H1 (cell line): ENCODE measurements around the gene RGS6. TPM values are rescaled to one million over a fixed set of nuclear protein-coding genes. Genes with fewer than 3 reads are reported as not detected.

Source experiments
- CTCF ChIA-PET: fragments of 300-600 bp; sonication (Branson Sonifier 250); formaldehyde crosslinking; loops from one replicate; lab custom pipeline; 2021; ENCODE audit not compliant: partially characterized antibody; lab: Charles Lee
- POLR2A ChIA-PET: fragments of 300-600 bp; sonication (Branson Sonifier 250); formaldehyde crosslinking; loops from one replicate; lab custom pipeline; 2021; ENCODE audit warnings: inconsistent platforms; ENCODE audit not compliant: partially characterized antibody; lab: Charles Lee
- DNase-seq, 2 experiments: peaks; one replicate each; pipeline versions ENCODE4 v3.0.0 to v3.0.0-alpha.2; 2010 to 2022; ENCODE audit warnings: low spot score in 2 of 2, low read depth in 1 of 2, mixed read lengths in 1 of 2
- FAIRE-seq: peaks from 2 replicates; lab custom pipeline; 2011; peaks lifted over from hg19 to GRCh38; lab: Jason Lieb, UNC
- H2AFZ ChIP-seq: 2 replicates; pipeline ENCODE4 v1.8.1; 2012; ENCODE audit warnings: low read length, inconsistent platforms
- H2AK5ac ChIP-seq: 2 replicates; pipeline ENCODE4 v1.6.1; 2013; ENCODE audit warnings: low read depth, low read length
- H2BK120ac ChIP-seq: replicated peaks from 2 replicates; pipeline ENCODE3; 2013; ENCODE audit warnings: low read depth, low read length, inconsistent platforms
- H2BK12ac ChIP-seq: 2 replicates; pipeline ENCODE4 v1.6.1; 2013; ENCODE audit warnings: low read depth, low read length
- H2BK15ac ChIP-seq: 2 replicates; pipeline ENCODE4 v1.6.1; 2013; ENCODE audit warnings: low read length
- H2BK20ac ChIP-seq: 2 replicates; pipeline ENCODE4 v1.6.1; 2013; ENCODE audit warnings: low read length
- H2BK5ac ChIP-seq: 2 replicates; pipeline ENCODE4 v1.6.1; 2013; ENCODE audit warnings: low read depth, low read length
- H3K14ac ChIP-seq: 2 replicates; pipeline ENCODE4 v1.6.1; 2013; ENCODE audit warnings: inconsistent platforms; ENCODE audit not compliant: insufficient read length
- H3K18ac ChIP-seq: 2 replicates; pipeline ENCODE4 v1.6.1; 2013; ENCODE audit warnings: low read length; ENCODE audit errors: extremely low read depth
- H3K23ac ChIP-seq: 2 replicates; pipeline ENCODE4 v1.6.1; 2013; ENCODE audit warnings: inconsistent platforms; ENCODE audit not compliant: insufficient read length
- H3K23me2 ChIP-seq: 2 replicates; pipeline ENCODE4 v1.6.1; 2013; ENCODE audit warnings: low read depth, low read length
- H3K27ac ChIP-seq: 2 replicates; pipeline ENCODE4 v1.6.1; 2011; ENCODE audit warnings: low read depth, low read length, inconsistent platforms
- H3K27me3 ChIP-seq, 4 experiments: replicated peaks in 1 of 4; 1 replicate in 1 of 4; 2 replicates in 3 of 4; pipeline versions ENCODE4 v1.6.1 to v1.8.1; 2011 to 2013; ENCODE audit warnings: low read length in 3 of 4, mild to moderate bottlenecking in 3 of 4, inconsistent platforms in 2 of 4, mixed read lengths in 2 of 4, moderate library complexity in 1 of 4; ENCODE audit not compliant: control insufficient read depth in 3 of 4, insufficient read depth in 3 of 4; ENCODE audit errors: extremely low read depth in 1 of 4
- H3K36me3 ChIP-seq, 4 experiments: 2 replicates each; pipeline versions ENCODE4 v1.6.1 to v1.8.1; 2011 to 2013; ENCODE audit warnings: mild to moderate bottlenecking in 4 of 4, low read length in 3 of 4, moderate library complexity in 2 of 4, control low read depth in 1 of 4, inconsistent platforms in 1 of 4; ENCODE audit not compliant: insufficient read depth in 4 of 4, control insufficient read depth in 2 of 4
- H3K4ac ChIP-seq: replicated peaks from 2 replicates; pipeline ENCODE3; 2013; ENCODE audit warnings: low read length, low read depth, mixed read lengths, inconsistent platforms; ENCODE audit not compliant: insufficient read length
- H3K4me1 ChIP-seq, 4 experiments: replicated peaks in 1 of 4; 1 replicate in 1 of 4; 2 replicates in 3 of 4; pipeline versions ENCODE4 v1.6.1 to v1.8.1; 2011 to 2013; ENCODE audit warnings: low read length in 3 of 4, inconsistent platforms in 2 of 4, mixed read lengths in 1 of 4; ENCODE audit not compliant: insufficient read depth in 4 of 4, control insufficient read depth in 3 of 4
- H3K4me2 ChIP-seq, 2 experiments: 2 replicates each; pipeline versions ENCODE4 v1.6.1 to v1.8.1; 2011 to 2013; ENCODE audit warnings: low read depth in 2 of 2, low read length in 2 of 2, control low read depth in 1 of 2, inconsistent platforms in 1 of 2, mild to moderate bottlenecking in 1 of 2; ENCODE audit not compliant: insufficient read depth in 1 of 2
- H3K4me3 ChIP-seq, 4 experiments: fragments of 200-600, 300-600 bp in 1 of 4; sonication (generic), shearing (Covaris generic), sonication (Bioruptor Twin) in 1 of 4; 2 replicates each; pipeline versions ENCODE4 v1.5.1 to v1.8.1; 2011 to 2016; ENCODE audit warnings: low read length in 4 of 4, low read depth in 3 of 4, control low read depth in 2 of 4, inconsistent platforms in 2 of 4, mild to moderate bottlenecking in 2 of 4, mixed read lengths in 1 of 4, moderate library complexity in 1 of 4; ENCODE audit not compliant: insufficient read depth in 2 of 4; ENCODE audit errors: extremely low read depth in 1 of 4
- H3K56ac ChIP-seq: replicated peaks from 2 replicates; pipeline ENCODE3; 2013; ENCODE audit warnings: low read depth, mild to moderate bottlenecking, mixed read lengths, low read length, inconsistent platforms; ENCODE audit not compliant: insufficient read length
- H3K79me1 ChIP-seq: 2 replicates; pipeline ENCODE4 v1.6.1; 2013; ENCODE audit warnings: low read depth, low read length, control low read depth
- H3K79me2 ChIP-seq, 2 experiments: 2 replicates each; pipeline versions ENCODE4 v1.6.1 to v1.8.1; 2012 to 2013; ENCODE audit warnings: low read length in 2 of 2, mild to moderate bottlenecking in 2 of 2, inconsistent platforms in 1 of 2; ENCODE audit not compliant: insufficient read depth in 2 of 2, control insufficient read depth in 1 of 2
- H3K9ac ChIP-seq, 4 experiments: replicated peaks in 1 of 4; 1 replicate in 1 of 4; 2 replicates in 3 of 4; pipeline versions ENCODE4 v1.6.1 to v1.8.1; 2011 to 2013; ENCODE audit warnings: low read depth in 3 of 4, low read length in 3 of 4, control low read depth in 2 of 4, mild to moderate bottlenecking in 2 of 4, moderate library complexity in 2 of 4, inconsistent platforms in 1 of 4; ENCODE audit errors: extremely low read depth in 1 of 4
- H3K9me3 ChIP-seq, 2 experiments: 2 replicates each; pipeline versions ENCODE4 v1.6.1 to v1.8.1; 2012 to 2013; ENCODE audit warnings: mild to moderate bottlenecking in 2 of 2, moderate library complexity in 2 of 2, control low read depth in 1 of 2, inconsistent platforms in 1 of 2, low read depth in 1 of 2, low read length in 1 of 2, mixed read lengths in 1 of 2; ENCODE audit not compliant: insufficient read depth in 2 of 2
- H4K20me1 ChIP-seq, 2 experiments: replicated peaks in 1 of 2; 2 replicates each; pipeline versions ENCODE3 to v1.8.1; 2011 to 2013; ENCODE audit warnings: inconsistent platforms in 2 of 2, low read length in 2 of 2, mild to moderate bottlenecking in 1 of 2; ENCODE audit not compliant: insufficient read depth in 2 of 2, control insufficient read depth in 1 of 2
- H4K5ac ChIP-seq: 2 replicates; pipeline ENCODE4 v1.6.1; 2013; ENCODE audit warnings: low read length, low read depth, mixed read lengths, inconsistent platforms; ENCODE audit not compliant: insufficient read length
- H4K8ac ChIP-seq: 2 replicates; pipeline ENCODE4 v1.8.0; 2013; ENCODE audit warnings: mild to moderate bottlenecking, moderate library complexity, low read length, inconsistent platforms; ENCODE audit not compliant: insufficient read depth; ENCODE audit errors: extremely low read depth
- H4K91ac ChIP-seq: replicated peaks from 2 replicates; pipeline ENCODE3; 2013; ENCODE audit warnings: low read length, mixed read lengths, inconsistent platforms; ENCODE audit not compliant: insufficient read length
- CBX8 ChIP-seq: fragments of 300-800, 300-1000 bp; sonication (generic); IDR thresholded peaks from 2 replicates; pipeline ENCODE4 v1.7.1; 2016; ENCODE audit warnings: low read depth, low read length, borderline replicate concordance
- KDM5A ChIP-seq: fragments of 200-600 bp; IDR thresholded peaks from 2 replicates; pipeline ENCODE4 v1.7.1; 2012; ENCODE audit warnings: mild to moderate bottlenecking, low read length, inconsistent platforms, mixed read lengths
- TBP ChIP-seq: IDR thresholded peaks from 2 replicates; pipeline ENCODE4 v1.6.1; 2011; ENCODE audit warnings: low read depth, low read length, improper control_type of control experiment
- YY1 ChIP-seq: IDR thresholded peaks from 2 replicates; pipeline ENCODE4 v1.6.1; 2011; ENCODE audit warnings: low read depth, mild to moderate bottlenecking, low read length
- WGBS, 2 experiments: shearing (Covaris generic) in 1 of 2; methylation state at CpG; one replicate each; pipeline versions ENCODE4 v1.1.6 to v1.1.7; 2013 to 2015; ENCODE audit warnings: low lambda C conversion rate in 2 of 2, mixed read lengths in 2 of 2, inconsistent platforms in 1 of 2, low coverage in 1 of 2, missing lambda C conversion rate in 1 of 2; ENCODE audit not compliant: insufficient replicate concordance in 2 of 2, insufficient coverage in 1 of 2, insufficient read length in 1 of 2; ENCODE audit errors: extremely low coverage in 1 of 2, missing lambda C conversion rate in 1 of 2; 5-methylcytosine and 5-hydroxymethylcytosine counted together
- polyA plus RNA-seq, 7 experiments: library from polyadenylated mRNA; depleted of rRNA in 3 of 7; stranded (reverse) in 5 of 7; unstranded in 2 of 7; fragments of >200 nt in 5 of 7; fragments of 200-250 nt in 2 of 7; gene quantifications; 1 replicate in 5 of 7; 2 replicates in 1 of 7; 4 replicates in 1 of 7; pipeline versions ENCODE4 v1.2.1 to v1.2.3, GENCODE V29; 2011 to 2013; ENCODE audit warnings: missing spikeins in 2 of 7, mixed read lengths in 2 of 7
- total RNA-seq: library from RNA; stranded (reverse); fragmentation: NEBNext Ultra II Directional; extraction: Animal tissue kit (Norgen Biotek cat#: 25700); gene quantifications from 2 replicates; pipeline ENCODE4 v1.2.1, GENCODE V29; 2021
- TF ChIP-seq, protein P1 (sequence below): IDR thresholded peaks from 2 replicates; pipeline ENCODE4 v1.6.1; 2012; ENCODE audit warnings: inconsistent platforms

The RGS6 gene
- total and polyA plus RNA-seq, 2 of the 8 experiments (the other 6 are each of a cell fraction or from before 2014, with no cell fraction given) = 0.26 to 1.1 TPM

- WGBS, 2 experiments = 90% methylated on average over 4 of the region's 4 CpGs; no CpG with 5 or more reads in 1 of the 2 experiments
- Histone ChIP-seq H2BK20ac (no peak overlapping the region), H3K79me1 (no peaks in the 10 kb centered on the region), H3K27ac (no peak overlapping the region), H3K36me3 (no peaks in the 10 kb centered on the region), H3K4me1 (peaks cover 2 to 7% (median 4%) of the 10 kb centered on the region in 4 experiments; a peak in 4 of 7 replicates), H3K14ac (no peak overlapping the region), H3K56ac (no peak overlapping the region), H4K5ac (no peak overlapping the region), H4K91ac (no peak overlapping the region), H3K18ac (no peak overlapping the region), H3K27me3 (no peaks in the 10 kb centered on the region), H3K9ac (no peak overlapping the region), H3K23me2 (no peaks in the 10 kb centered on the region), H3K79me2 (no peaks in the 10 kb centered on the region)
- TF ChIP-seq TBP (no peak), KDM5A (no peak), YY1 (no peak), CBX8 (no peak)
- TF ChIP-seq, protein P1, sequence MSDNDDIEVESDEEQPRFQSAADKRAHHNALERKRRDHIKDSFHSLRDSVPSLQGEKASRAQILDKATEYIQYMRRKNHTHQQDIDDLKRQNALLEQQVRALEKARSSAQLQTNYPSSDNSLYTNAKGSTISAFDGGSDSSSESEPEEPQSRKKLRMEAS = no peak
- TF ChIP-seq, all 59 proteins: peak for 0
- Histone ChIP-seq H3K4me3 (no peak overlapping the region), H4K20me1 (no peaks in the 10 kb centered on the region), H2BK15ac (no peak overlapping the region), H2AFZ (no peak overlapping the region), H3K4me2 (no peak overlapping the region), H3K23ac (no peak overlapping the region), H2AK5ac (no peak overlapping the region), H2BK120ac (no peak overlapping the region), H4K8ac (no peak overlapping the region), H3K9me3 (no peaks in the 10 kb centered on the region), H2BK5ac (no peak overlapping the region), H2BK12ac (no peak overlapping the region), H3K4ac (no peak overlapping the region)
- POLR2A ChIA-PET = no interaction called here
- DNase-seq (no peak), FAIRE-seq (no peak)
- CTCF ChIA-PET = interaction anchor here (1.0 kb wide), 2 partner anchors 12 to 22 kb away, joined by 3 to 4 read pairs; no protein-coding TSS in a partner anchor
These were observed 250.6 kb downstream of the RGS6 start for GRCh38 chr14:72182708-72183432.
